H1 (cell line): Measurements from ENCODE around the gene KCND1. TPM values are rescaled to one million over a fixed set of nuclear protein-coding genes. Genes with fewer than 3 reads are reported as not detected.

Experiments
- CTCF ChIA-PET: fragments of 300-600 bp; sonication (Branson Sonifier 250); formaldehyde crosslinking; loops from one replicate; lab custom pipeline; 2021; ENCODE audit not compliant: partially characterized antibody; lab: Charles Lee
- POLR2A ChIA-PET: fragments of 300-600 bp; sonication (Branson Sonifier 250); formaldehyde crosslinking; loops from one replicate; lab custom pipeline; 2021; ENCODE audit warnings: inconsistent platforms; ENCODE audit not compliant: partially characterized antibody; lab: Charles Lee
- DNase-seq, 2 experiments: peaks; one replicate each; pipeline versions ENCODE4 v3.0.0 to v3.0.0-alpha.2; 2010 to 2022; ENCODE audit warnings: low spot score in 2 of 2, low read depth in 1 of 2, mixed read lengths in 1 of 2
- FAIRE-seq: peaks from 2 replicates; lab custom pipeline; 2011; peaks lifted over from hg19 to GRCh38; lab: Jason Lieb, UNC
- H2AFZ ChIP-seq: 2 replicates; pipeline ENCODE4 v1.8.1; 2012; ENCODE audit warnings: low read length, inconsistent platforms
- H2AK5ac ChIP-seq: 2 replicates; pipeline ENCODE4 v1.6.1; 2013; ENCODE audit warnings: low read depth, low read length
- H2BK120ac ChIP-seq: replicated peaks from 2 replicates; pipeline ENCODE3; 2013; ENCODE audit warnings: low read depth, low read length, inconsistent platforms
- H2BK12ac ChIP-seq: 2 replicates; pipeline ENCODE4 v1.6.1; 2013; ENCODE audit warnings: low read depth, low read length
- H2BK15ac ChIP-seq: 2 replicates; pipeline ENCODE4 v1.6.1; 2013; ENCODE audit warnings: low read length
- H2BK20ac ChIP-seq: 2 replicates; pipeline ENCODE4 v1.6.1; 2013; ENCODE audit warnings: low read length
- H2BK5ac ChIP-seq: 2 replicates; pipeline ENCODE4 v1.6.1; 2013; ENCODE audit warnings: low read depth, low read length
- H3K14ac ChIP-seq: 2 replicates; pipeline ENCODE4 v1.6.1; 2013; ENCODE audit warnings: inconsistent platforms; ENCODE audit not compliant: insufficient read length
- H3K18ac ChIP-seq: 2 replicates; pipeline ENCODE4 v1.6.1; 2013; ENCODE audit warnings: low read length; ENCODE audit errors: extremely low read depth
- H3K23ac ChIP-seq: 2 replicates; pipeline ENCODE4 v1.6.1; 2013; ENCODE audit warnings: inconsistent platforms; ENCODE audit not compliant: insufficient read length
- H3K23me2 ChIP-seq: 2 replicates; pipeline ENCODE4 v1.6.1; 2013; ENCODE audit warnings: low read depth, low read length
- H3K27ac ChIP-seq: 2 replicates; pipeline ENCODE4 v1.6.1; 2011; ENCODE audit warnings: low read depth, low read length, inconsistent platforms
- H3K27me3 ChIP-seq, 4 experiments: replicated peaks in 1 of 4; 1 replicate in 1 of 4; 2 replicates in 3 of 4; pipeline versions ENCODE4 v1.6.1 to v1.8.1; 2011 to 2013; ENCODE audit warnings: low read length in 3 of 4, mild to moderate bottlenecking in 3 of 4, inconsistent platforms in 2 of 4, mixed read lengths in 2 of 4, moderate library complexity in 1 of 4; ENCODE audit not compliant: control insufficient read depth in 3 of 4, insufficient read depth in 3 of 4; ENCODE audit errors: extremely low read depth in 1 of 4
- H3K36me3 ChIP-seq, 4 experiments: 2 replicates each; pipeline versions ENCODE4 v1.6.1 to v1.8.1; 2011 to 2013; ENCODE audit warnings: mild to moderate bottlenecking in 4 of 4, low read length in 3 of 4, moderate library complexity in 2 of 4, control low read depth in 1 of 4, inconsistent platforms in 1 of 4; ENCODE audit not compliant: insufficient read depth in 4 of 4, control insufficient read depth in 2 of 4
- H3K4ac ChIP-seq: replicated peaks from 2 replicates; pipeline ENCODE3; 2013; ENCODE audit warnings: low read length, low read depth, mixed read lengths, inconsistent platforms; ENCODE audit not compliant: insufficient read length
- H3K4me1 ChIP-seq, 4 experiments: replicated peaks in 1 of 4; 1 replicate in 1 of 4; 2 replicates in 3 of 4; pipeline versions ENCODE4 v1.6.1 to v1.8.1; 2011 to 2013; ENCODE audit warnings: low read length in 3 of 4, inconsistent platforms in 2 of 4, mixed read lengths in 1 of 4; ENCODE audit not compliant: insufficient read depth in 4 of 4, control insufficient read depth in 3 of 4
- H3K4me2 ChIP-seq, 2 experiments: 2 replicates each; pipeline versions ENCODE4 v1.6.1 to v1.8.1; 2011 to 2013; ENCODE audit warnings: low read depth in 2 of 2, low read length in 2 of 2, control low read depth in 1 of 2, inconsistent platforms in 1 of 2, mild to moderate bottlenecking in 1 of 2; ENCODE audit not compliant: insufficient read depth in 1 of 2
- H3K4me3 ChIP-seq, 4 experiments: fragments of 200-600, 300-600 bp in 1 of 4; sonication (generic), shearing (Covaris generic), sonication (Bioruptor Twin) in 1 of 4; 2 replicates each; pipeline versions ENCODE4 v1.5.1 to v1.8.1; 2011 to 2016; ENCODE audit warnings: low read length in 4 of 4, low read depth in 3 of 4, control low read depth in 2 of 4, inconsistent platforms in 2 of 4, mild to moderate bottlenecking in 2 of 4, mixed read lengths in 1 of 4, moderate library complexity in 1 of 4; ENCODE audit not compliant: insufficient read depth in 2 of 4; ENCODE audit errors: extremely low read depth in 1 of 4
- H3K56ac ChIP-seq: replicated peaks from 2 replicates; pipeline ENCODE3; 2013; ENCODE audit warnings: low read depth, mild to moderate bottlenecking, mixed read lengths, low read length, inconsistent platforms; ENCODE audit not compliant: insufficient read length
- H3K79me1 ChIP-seq: 2 replicates; pipeline ENCODE4 v1.6.1; 2013; ENCODE audit warnings: low read depth, low read length, control low read depth
- H3K79me2 ChIP-seq, 2 experiments: 2 replicates each; pipeline versions ENCODE4 v1.6.1 to v1.8.1; 2012 to 2013; ENCODE audit warnings: low read length in 2 of 2, mild to moderate bottlenecking in 2 of 2, inconsistent platforms in 1 of 2; ENCODE audit not compliant: insufficient read depth in 2 of 2, control insufficient read depth in 1 of 2
- H3K9ac ChIP-seq, 4 experiments: replicated peaks in 1 of 4; 1 replicate in 1 of 4; 2 replicates in 3 of 4; pipeline versions ENCODE4 v1.6.1 to v1.8.1; 2011 to 2013; ENCODE audit warnings: low read depth in 3 of 4, low read length in 3 of 4, control low read depth in 2 of 4, mild to moderate bottlenecking in 2 of 4, moderate library complexity in 2 of 4, inconsistent platforms in 1 of 4; ENCODE audit errors: extremely low read depth in 1 of 4
- H3K9me3 ChIP-seq, 2 experiments: 2 replicates each; pipeline versions ENCODE4 v1.6.1 to v1.8.1; 2012 to 2013; ENCODE audit warnings: mild to moderate bottlenecking in 2 of 2, moderate library complexity in 2 of 2, control low read depth in 1 of 2, inconsistent platforms in 1 of 2, low read depth in 1 of 2, low read length in 1 of 2, mixed read lengths in 1 of 2; ENCODE audit not compliant: insufficient read depth in 2 of 2
- H4K20me1 ChIP-seq, 2 experiments: replicated peaks in 1 of 2; 2 replicates each; pipeline versions ENCODE3 to v1.8.1; 2011 to 2013; ENCODE audit warnings: inconsistent platforms in 2 of 2, low read length in 2 of 2, mild to moderate bottlenecking in 1 of 2; ENCODE audit not compliant: insufficient read depth in 2 of 2, control insufficient read depth in 1 of 2
- H4K5ac ChIP-seq: 2 replicates; pipeline ENCODE4 v1.6.1; 2013; ENCODE audit warnings: low read length, low read depth, mixed read lengths, inconsistent platforms; ENCODE audit not compliant: insufficient read length
- H4K8ac ChIP-seq: 2 replicates; pipeline ENCODE4 v1.8.0; 2013; ENCODE audit warnings: mild to moderate bottlenecking, moderate library complexity, low read length, inconsistent platforms; ENCODE audit not compliant: insufficient read depth; ENCODE audit errors: extremely low read depth
- H4K91ac ChIP-seq: replicated peaks from 2 replicates; pipeline ENCODE3; 2013; ENCODE audit warnings: low read length, mixed read lengths, inconsistent platforms; ENCODE audit not compliant: insufficient read length
- CTBP2 ChIP-seq: IDR thresholded peaks from 2 replicates; pipeline ENCODE4 v1.7.0; 2011; ENCODE audit warnings: borderline replicate concordance, mild to moderate bottlenecking, moderate library complexity, mixed read lengths, low read length; ENCODE audit not compliant: insufficient read depth, insufficient read length
- FOSL1 ChIP-seq: IDR thresholded peaks from 2 replicates; pipeline ENCODE4 v1.6.1; 2011; ENCODE audit warnings: mild to moderate bottlenecking, low read depth, low read length, moderate library complexity; ENCODE audit not compliant: insufficient read depth
- WGBS, 2 experiments: shearing (Covaris generic) in 1 of 2; methylation state at CpG; one replicate each; pipeline versions ENCODE4 v1.1.6 to v1.1.7; 2013 to 2015; ENCODE audit warnings: low lambda C conversion rate in 2 of 2, mixed read lengths in 2 of 2, inconsistent platforms in 1 of 2, low coverage in 1 of 2, missing lambda C conversion rate in 1 of 2; ENCODE audit not compliant: insufficient replicate concordance in 2 of 2, insufficient coverage in 1 of 2, insufficient read length in 1 of 2; ENCODE audit errors: extremely low coverage in 1 of 2, missing lambda C conversion rate in 1 of 2; 5-methylcytosine and 5-hydroxymethylcytosine counted together
- polyA plus RNA-seq, 7 experiments: library from polyadenylated mRNA; depleted of rRNA in 3 of 7; stranded (reverse) in 5 of 7; unstranded in 2 of 7; fragments of >200 nt in 5 of 7; fragments of 200-250 nt in 2 of 7; gene quantifications; 1 replicate in 5 of 7; 2 replicates in 1 of 7; 4 replicates in 1 of 7; pipeline versions ENCODE4 v1.2.1 to v1.2.3, GENCODE V29; 2011 to 2013; ENCODE audit warnings: missing spikeins in 2 of 7, mixed read lengths in 2 of 7
- total RNA-seq: library from RNA; stranded (reverse); fragmentation: NEBNext Ultra II Directional; extraction: Animal tissue kit (Norgen Biotek cat#: 25700); gene quantifications from 2 replicates; pipeline ENCODE4 v1.2.1, GENCODE V29; 2021

KCND1 gene
- total and polyA plus RNA-seq, 2 of the 8 experiments (the other 6 are each of a cell fraction or from before 2014, with no cell fraction given): 3.1 to 6.8 TPM

GRCh38 chrX:48989483-48989882, 17.8 kb upstream of the KCND1 start:
- H2AFZ ChIP-seq: no peak overlapping the region
- no peak overlapping the region for H3K23ac ChIP-seq
- no peaks in the 10 kb centered on the region for H3K79me2 ChIP-seq
- no peak overlapping the region for H4K5ac ChIP-seq
- H3K18ac ChIP-seq: no peak overlapping the region
- no peak overlapping the region for H3K4me3 ChIP-seq
- H2AK5ac ChIP-seq: no peak overlapping the region
- WGBS, 2 experiments: 80% methylated on average over 2 of the region's 4 CpGs; no CpG with 5 or more reads in 1 of the 2 experiments
- H3K4ac ChIP-seq: no peak overlapping the region
- no peaks in the 10 kb centered on the region for H3K79me1 ChIP-seq
- H3K14ac ChIP-seq: no peak overlapping the region
- TF ChIP-seq CTBP2 (no peak), FOSL1 (no peak)
- H3K9me3 ChIP-seq: no peaks in the 10 kb centered on the region
- H2BK120ac ChIP-seq: no peak overlapping the region
- H2BK20ac ChIP-seq: no peak overlapping the region
- no peak overlapping the region for H3K9ac ChIP-seq
- CTCF ChIA-PET: no interaction called here
- no peaks in the 10 kb centered on the region for H3K23me2 ChIP-seq
- H2BK12ac ChIP-seq: no peak overlapping the region
- no peaks in the 10 kb centered on the region for H3K27me3 ChIP-seq
- FAIRE-seq: no peak
- H3K4me2 ChIP-seq: no peak overlapping the region
- H2BK5ac ChIP-seq: no peak overlapping the region
- H3K4me1 ChIP-seq: no peaks in the 10 kb centered on the region
- no peak overlapping the region for H3K27ac ChIP-seq
- no peak overlapping the region for H3K56ac ChIP-seq
- POLR2A ChIA-PET: no interaction called here
- peaks cover 0 to 2% of the 10 kb centered on the region in 2 experiments for H4K20me1 ChIP-seq
- no peak overlapping the region for H4K8ac ChIP-seq
- peaks cover 2 to 40% (median 23%) of the 10 kb centered on the region in 4 experiments; a peak in 6 of 8 replicates for H3K36me3 ChIP-seq
- H2BK15ac ChIP-seq: no peak overlapping the region
- no peak for DNase-seq
- H4K91ac ChIP-seq: no peak overlapping the region
